Muscle layer of colon (tissue), 2 donors: ENCODE results near the gene CPLANE1.

Experiments used
- H3K27ac ChIP-seq: one replicate; pipeline ENCODE4 v1.7.0; 2013; ENCODE audit warnings: low read depth, mild to moderate bottlenecking, low read length, moderate library complexity
- H3K27me3 ChIP-seq, 2 donors: one replicate each; pipeline ENCODE4 v1.7.0; 2013; ENCODE audit warnings: low read length in 2 of 2, mild to moderate bottlenecking in 2 of 2; ENCODE audit not compliant: insufficient read depth in 2 of 2, control insufficient read depth in 1 of 2
- H3K36me3 ChIP-seq: one replicate; pipeline ENCODE4 v1.7.0; 2013; ENCODE audit warnings: mild to moderate bottlenecking, low read length; ENCODE audit not compliant: insufficient read depth
- H3K4me1 ChIP-seq: one replicate; pipeline ENCODE4 v1.7.0; 2013; ENCODE audit warnings: mild to moderate bottlenecking, low read length; ENCODE audit not compliant: insufficient read depth
- H3K4me3 ChIP-seq, 2 donors: one replicate each; pipeline ENCODE4 v1.7.0; 2013; ENCODE audit warnings: low read length in 2 of 2, low read depth in 1 of 2, mild to moderate bottlenecking in 1 of 2, moderate library complexity in 1 of 2
- H3K9ac ChIP-seq: one replicate; pipeline ENCODE4 v1.7.0; 2013; ENCODE audit warnings: low read length
- H3K9me3 ChIP-seq: one replicate; pipeline ENCODE4 v1.7.0; 2013; ENCODE audit warnings: mild to moderate bottlenecking, low read length
- donor health status: abdominal sarcoma.
- donor health status: Adenocarcinoma of cecum.

The CPLANE1 gene

DNA sequence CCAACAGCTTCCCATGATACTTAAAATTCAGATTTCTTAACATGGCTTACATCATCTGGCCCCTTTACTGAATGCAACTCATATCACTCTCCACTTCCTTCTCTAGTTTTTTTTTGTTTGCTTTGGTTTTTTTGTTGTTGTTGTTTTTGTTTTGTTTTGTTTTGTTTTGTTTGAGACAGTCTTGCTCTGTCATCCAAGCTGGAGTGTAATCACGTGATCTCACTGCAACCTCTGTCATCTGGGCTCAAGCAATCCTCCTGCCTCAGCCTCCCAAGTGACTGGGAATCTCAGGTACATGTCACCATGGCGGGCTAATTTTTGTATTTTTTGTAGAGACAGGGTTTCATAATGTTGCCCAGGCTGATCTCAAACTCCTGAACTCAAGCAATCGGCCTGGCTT, 41.4 kb downstream of the CPLANE1 start:
- no peak overlapping the region for H3K4me3 ChIP-seq
- no peak overlapping the region for H3K9ac ChIP-seq
- H3K9me3 ChIP-seq = no peaks in the 10 kb centered on the region
- H3K27me3 ChIP-seq = no peaks in the 10 kb centered on the region
- H3K27ac ChIP-seq = no peak overlapping the region
- peaks cover 21% of the 10 kb centered on the region for H3K36me3 ChIP-seq
- H3K4me1 ChIP-seq = no peaks in the 10 kb centered on the region

DNA sequence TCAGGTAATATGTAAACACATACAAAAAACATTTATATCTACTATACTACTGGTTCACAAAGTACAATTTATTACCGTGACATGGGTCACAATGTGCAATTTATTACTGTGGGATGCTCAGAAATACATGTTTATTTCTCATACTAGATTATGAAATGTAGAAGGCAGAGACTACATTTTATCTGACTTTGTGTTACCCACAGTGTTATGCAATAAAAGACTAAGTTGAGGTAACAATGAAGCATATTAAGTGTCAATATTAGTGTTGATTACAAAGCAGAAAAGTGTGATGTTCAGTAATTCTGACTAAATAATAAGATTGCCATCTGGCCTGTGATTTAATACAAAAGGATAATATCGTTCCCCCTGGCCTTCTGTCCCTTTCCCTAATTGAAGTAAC, 42.4 kb downstream of the CPLANE1 start:
- Histone ChIP-seq H3K4me1 (no peaks in the 10 kb centered on the region), H3K4me3 (no peak overlapping the region), H3K9me3 (no peaks in the 10 kb centered on the region), H3K36me3 (peaks cover 17% of the 10 kb centered on the region), H3K9ac (no peak overlapping the region), H3K27me3 (no peaks in the 10 kb centered on the region), H3K27ac (no peak overlapping the region)

DNA sequence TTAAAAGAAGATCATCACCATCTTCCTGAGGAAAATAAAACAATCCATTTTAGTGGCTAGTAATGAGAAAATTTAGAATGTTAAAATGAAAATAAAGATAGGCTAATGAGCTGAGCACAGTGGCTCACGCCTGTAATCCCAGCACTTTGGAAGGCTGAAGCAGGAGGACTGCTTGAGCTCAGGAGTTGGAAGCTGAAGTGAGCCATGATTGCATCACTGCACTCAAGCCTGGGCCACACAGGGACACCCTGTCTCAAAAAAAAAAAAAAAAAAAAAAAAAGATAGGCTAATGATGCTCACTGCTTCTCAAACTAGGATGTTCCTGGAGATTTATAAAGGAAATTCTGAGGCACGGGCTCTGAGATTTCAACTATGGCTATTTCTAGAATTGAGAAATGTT, 50.3 kb downstream of the CPLANE1 start:
- Histone ChIP-seq H3K4me3 (no peak overlapping the region), H3K9ac (no peak overlapping the region), H3K4me1 (no peaks in the 10 kb centered on the region), H3K27ac (no peak overlapping the region), H3K27me3 (no peaks in the 10 kb centered on the region), H3K36me3 (peaks cover 37% of the 10 kb centered on the region), H3K9me3 (no peaks in the 10 kb centered on the region)

DNA sequence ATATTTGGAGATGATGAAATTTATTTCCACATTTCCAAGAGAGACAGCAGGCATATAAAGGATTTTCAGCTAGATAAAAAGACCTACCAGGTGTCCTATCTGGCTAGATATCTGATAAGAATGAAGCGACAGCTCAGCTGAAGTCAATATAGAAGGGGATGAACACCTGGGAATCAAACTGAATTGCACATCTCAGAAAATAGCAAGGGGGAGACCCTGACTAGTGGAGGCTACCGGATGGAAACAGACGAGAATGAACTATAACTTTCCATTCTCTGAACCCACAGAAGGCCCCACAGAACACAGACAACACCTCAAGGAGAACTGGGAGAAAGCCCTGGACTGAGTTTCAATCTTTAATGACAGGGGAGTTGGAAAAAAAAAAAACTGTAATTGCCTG, 51.1 kb downstream of the CPLANE1 start:
- Histone ChIP-seq H3K4me3 (no peak overlapping the region), H3K27ac (no peak overlapping the region), H3K4me1 (no peaks in the 10 kb centered on the region), H3K36me3 (peaks cover 31% of the 10 kb centered on the region), H3K9ac (no peak overlapping the region), H3K9me3 (no peaks in the 10 kb centered on the region), H3K27me3 (no peaks in the 10 kb centered on the region)

DNA sequence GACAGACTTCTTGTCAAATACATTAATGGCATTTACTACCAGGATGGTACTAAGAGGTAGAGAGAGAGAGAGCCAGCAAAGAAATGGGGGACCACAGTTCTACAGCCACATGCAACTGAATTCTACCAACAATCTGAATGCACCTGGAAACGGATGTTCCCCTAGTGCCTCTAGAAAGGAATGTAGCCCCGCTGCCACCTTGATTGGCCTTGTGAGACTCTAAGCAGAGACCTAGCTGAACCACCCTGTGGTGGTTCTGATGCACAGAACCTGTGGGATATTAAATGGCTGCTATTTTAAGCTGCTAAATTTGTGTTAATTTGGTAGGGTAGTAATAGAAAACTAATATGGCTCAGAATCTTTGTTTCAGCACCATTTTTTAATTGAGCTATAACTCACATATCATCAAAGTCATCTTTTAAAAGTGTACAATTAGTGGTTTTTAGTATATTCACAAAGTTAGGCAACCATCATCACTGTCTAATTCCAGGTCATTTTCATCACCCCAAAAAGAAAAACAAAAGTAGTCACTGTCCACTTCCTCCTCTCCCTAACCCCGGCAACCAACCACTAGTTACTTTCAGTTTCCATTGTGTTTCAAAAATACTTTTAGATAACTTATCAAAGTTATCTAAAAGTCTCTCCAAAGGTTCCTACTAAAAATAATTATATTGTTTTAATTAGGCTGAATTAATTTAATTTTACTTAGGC, 51.7 kb downstream of the CPLANE1 start:
- H3K4me3 ChIP-seq = no peak overlapping the region
- peaks cover 30% of the 10 kb centered on the region for H3K36me3 ChIP-seq
- H3K27ac ChIP-seq = no peak overlapping the region
- H3K27me3 ChIP-seq = no peaks in the 10 kb centered on the region
- no peaks in the 10 kb centered on the region for H3K9me3 ChIP-seq
- no peak overlapping the region for H3K9ac ChIP-seq
- no peaks in the 10 kb centered on the region for H3K4me1 ChIP-seq

DNA sequence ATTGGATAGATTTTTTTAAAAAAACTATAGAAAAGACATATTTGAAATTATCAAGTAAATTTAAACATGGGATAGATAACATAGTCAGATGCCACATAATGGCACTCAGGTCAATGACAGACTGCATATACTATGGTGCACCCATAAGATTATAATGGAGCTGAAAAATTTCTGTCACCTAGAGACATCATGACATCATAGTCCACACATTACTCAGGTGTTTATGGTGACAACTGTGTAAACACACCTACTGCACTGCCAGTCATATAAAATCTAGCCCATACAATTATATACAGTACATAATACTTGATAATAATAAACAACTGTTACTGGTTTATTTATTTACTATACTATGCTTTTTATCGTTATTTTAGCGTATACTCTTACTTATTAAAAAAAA, 58.6 kb downstream of the CPLANE1 start:
- Histone ChIP-seq H3K4me1 (no peaks in the 10 kb centered on the region), H3K27ac (no peak overlapping the region), H3K27me3 (no peaks in the 10 kb centered on the region), H3K9ac (no peak overlapping the region), H3K36me3 (peaks cover 27% of the 10 kb centered on the region), H3K9me3 (no peaks in the 10 kb centered on the region), H3K4me3 (no peak overlapping the region)

DNA sequence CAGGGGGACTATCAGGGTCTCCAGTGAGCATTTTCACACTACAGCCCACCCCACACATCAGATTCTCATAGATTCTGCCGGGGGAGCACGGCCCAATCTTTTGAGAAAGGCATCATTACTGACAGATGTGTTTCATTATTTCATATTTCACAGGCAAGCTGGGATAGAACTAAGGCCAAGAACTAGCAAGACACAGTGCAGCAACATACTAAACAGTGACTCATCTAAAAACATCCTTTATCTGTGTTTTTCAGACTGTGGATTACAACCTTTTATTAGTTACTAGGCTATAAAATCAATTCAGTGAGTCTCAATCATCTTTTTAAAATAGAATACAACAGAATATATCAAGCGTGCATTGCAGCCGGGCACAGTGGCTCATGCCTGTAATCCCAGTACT, 59.8 kb downstream of the CPLANE1 start:
- no peak overlapping the region for H3K9ac ChIP-seq
- H3K4me1 ChIP-seq = no peaks in the 10 kb centered on the region
- H3K36me3 ChIP-seq = peaks cover 23% of the 10 kb centered on the region
- no peak overlapping the region for H3K4me3 ChIP-seq
- no peak overlapping the region for H3K27ac ChIP-seq
- no peaks in the 10 kb centered on the region for H3K9me3 ChIP-seq
- no peaks in the 10 kb centered on the region for H3K27me3 ChIP-seq

DNA sequence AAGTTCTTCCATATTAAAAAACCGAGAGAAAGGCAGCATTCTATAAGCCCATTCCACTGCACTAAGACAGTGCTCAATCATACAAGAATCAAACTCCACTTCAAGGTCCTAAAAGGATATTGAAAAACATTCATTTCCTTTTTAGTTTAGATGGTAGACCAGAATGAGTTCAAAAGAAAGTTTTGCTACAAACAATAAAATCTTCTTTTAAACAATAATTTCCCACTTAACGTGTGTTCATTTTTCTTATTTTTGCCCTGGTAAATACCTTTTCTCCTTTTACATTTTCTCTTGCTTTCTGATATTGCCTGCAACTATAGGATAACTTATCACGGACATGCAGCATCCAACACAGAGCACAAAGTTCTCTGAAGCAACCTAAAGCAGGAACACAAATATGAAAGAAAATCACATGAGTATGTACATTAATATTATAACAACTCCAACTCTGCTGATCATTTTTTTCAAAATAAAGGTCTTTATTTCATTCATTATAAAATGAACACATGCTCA, 61.7 kb downstream of the CPLANE1 start:
- Histone ChIP-seq H3K4me1 (no peaks in the 10 kb centered on the region), H3K27me3 (no peaks in the 10 kb centered on the region), H3K9ac (no peak overlapping the region), H3K9me3 (no peaks in the 10 kb centered on the region), H3K27ac (no peak overlapping the region), H3K36me3 (peaks cover 34% of the 10 kb centered on the region), H3K4me3 (no peak overlapping the region)

DNA sequence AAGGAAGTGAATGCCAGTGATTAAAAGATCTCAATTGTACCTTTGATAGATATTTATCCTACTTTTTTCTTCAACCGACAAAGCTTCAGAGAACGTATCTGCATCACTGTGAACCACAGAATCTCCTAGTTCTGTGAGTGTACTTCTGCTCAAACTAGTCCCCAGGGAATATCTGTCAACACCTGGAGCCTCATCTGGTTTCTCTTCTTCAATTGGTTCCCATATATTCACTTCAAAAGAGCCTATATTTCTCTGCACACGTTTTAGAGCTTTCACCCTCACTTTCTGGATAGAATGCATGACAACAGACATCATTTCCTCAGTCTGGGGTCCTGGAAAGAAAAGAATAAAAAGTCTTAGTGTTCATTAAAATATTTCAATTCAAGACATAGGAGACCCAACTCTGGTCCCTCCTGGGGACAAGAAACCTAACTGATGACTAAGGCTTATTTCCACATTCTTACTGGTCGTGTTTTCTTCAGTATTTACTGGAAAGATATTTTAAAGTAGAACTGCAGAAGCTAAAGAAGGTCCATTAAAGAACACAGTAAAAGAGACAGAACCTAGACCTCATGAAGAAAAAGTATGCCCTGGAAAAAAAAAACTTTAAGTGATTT, 64.3 kb downstream of the CPLANE1 start:
- Histone ChIP-seq H3K27ac (no peak overlapping the region), H3K9me3 (no peaks in the 10 kb centered on the region), H3K36me3 (peaks cover 35% of the 10 kb centered on the region), H3K9ac (no peak overlapping the region), H3K4me3 (no peak overlapping the region), H3K4me1 (no peaks in the 10 kb centered on the region), H3K27me3 (no peaks in the 10 kb centered on the region)

DNA sequence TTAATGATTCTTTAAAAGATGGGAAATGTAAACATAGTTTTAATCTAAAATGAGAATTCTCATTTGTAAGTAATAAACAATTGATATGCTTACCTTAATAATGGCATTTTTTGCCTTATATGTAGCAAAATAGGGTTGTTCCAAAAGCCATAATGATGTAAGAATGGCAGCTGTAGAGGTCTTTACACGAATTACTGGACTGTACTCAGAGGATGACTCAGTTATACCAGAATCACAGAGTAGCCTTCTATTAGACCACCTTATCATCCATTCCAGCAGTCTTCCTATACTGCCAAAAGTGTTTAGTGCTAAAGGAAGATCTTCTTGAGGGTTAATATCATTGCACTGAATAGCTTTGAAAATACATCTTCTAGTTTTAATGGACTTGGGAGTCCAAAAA, 66.5 kb downstream of the CPLANE1 start:
- no peaks in the 10 kb centered on the region for H3K27me3 ChIP-seq
- H3K9me3 ChIP-seq = no peaks in the 10 kb centered on the region
- no peak overlapping the region for H3K9ac ChIP-seq
- H3K27ac ChIP-seq = no peak overlapping the region
- H3K4me3 ChIP-seq = no peak overlapping the region
- peaks cover 36% of the 10 kb centered on the region for H3K36me3 ChIP-seq
- H3K4me1 ChIP-seq = no peaks in the 10 kb centered on the region

DNA sequence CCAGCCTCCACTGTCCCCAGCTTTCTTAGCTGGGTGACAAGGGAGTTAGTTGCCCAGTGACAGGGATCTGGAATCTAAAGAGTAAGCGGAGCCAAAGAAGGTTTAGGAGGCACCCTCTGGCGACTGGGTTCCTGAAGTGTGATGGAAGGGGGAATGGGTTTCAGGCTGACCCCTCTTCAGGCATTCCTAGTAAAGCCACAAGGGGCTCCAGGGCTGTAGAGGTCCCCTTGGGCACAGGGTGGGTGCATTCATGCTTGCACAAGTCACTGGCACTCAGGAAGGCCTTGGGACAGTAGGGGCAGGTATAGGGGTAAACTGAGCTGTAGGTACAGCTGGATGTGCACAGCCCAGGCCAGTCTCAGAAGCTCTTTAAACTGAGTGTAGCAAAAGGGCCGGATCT, 74.2 kb downstream of the CPLANE1 start:
- Histone ChIP-seq H3K9ac (no peak overlapping the region), H3K4me1 (no peaks in the 10 kb centered on the region), H3K27ac (no peak overlapping the region), H3K27me3 (no peaks in the 10 kb centered on the region), H3K36me3 (peaks cover 69% of the 10 kb centered on the region), H3K9me3 (no peaks in the 10 kb centered on the region), H3K4me3 (no peak overlapping the region)

DNA sequence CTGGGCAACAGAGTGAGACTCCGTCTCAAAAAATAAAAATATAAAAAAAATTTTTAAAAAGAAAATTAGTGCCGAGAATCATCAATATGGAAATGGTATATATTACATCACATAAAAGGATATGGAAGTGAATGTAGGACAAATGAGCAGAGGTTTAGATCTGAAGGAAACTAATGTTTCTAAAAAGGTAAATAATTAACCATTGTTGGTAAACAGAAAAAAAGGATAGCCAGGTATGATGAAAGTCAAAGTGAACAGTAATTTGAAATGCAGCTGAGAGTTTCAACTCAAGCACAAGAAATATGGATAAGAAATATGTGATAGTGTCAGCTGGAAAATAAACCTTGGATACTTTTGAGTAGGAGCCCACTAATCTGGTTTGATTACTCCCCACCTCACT, 76.2 kb downstream of the CPLANE1 start:
- Histone ChIP-seq H3K9me3 (no peaks in the 10 kb centered on the region), H3K4me1 (no peaks in the 10 kb centered on the region), H3K4me3 (no peak overlapping the region), H3K36me3 (peaks cover 81% of the 10 kb centered on the region), H3K27ac (no peak overlapping the region), H3K27me3 (no peaks in the 10 kb centered on the region), H3K9ac (no peak overlapping the region)
